ENCODE data around the gene PTPA.
A peak's percentile ranks its signal among the peaks of the same experiment; 100 is the strongest.
"Not testable (repeated sequence)": the region's sequence is repeated elsewhere in the genome, so short reads cannot be mapped to it uniquely, and the experiment has no call there.

Gene PTPA

DNA sequence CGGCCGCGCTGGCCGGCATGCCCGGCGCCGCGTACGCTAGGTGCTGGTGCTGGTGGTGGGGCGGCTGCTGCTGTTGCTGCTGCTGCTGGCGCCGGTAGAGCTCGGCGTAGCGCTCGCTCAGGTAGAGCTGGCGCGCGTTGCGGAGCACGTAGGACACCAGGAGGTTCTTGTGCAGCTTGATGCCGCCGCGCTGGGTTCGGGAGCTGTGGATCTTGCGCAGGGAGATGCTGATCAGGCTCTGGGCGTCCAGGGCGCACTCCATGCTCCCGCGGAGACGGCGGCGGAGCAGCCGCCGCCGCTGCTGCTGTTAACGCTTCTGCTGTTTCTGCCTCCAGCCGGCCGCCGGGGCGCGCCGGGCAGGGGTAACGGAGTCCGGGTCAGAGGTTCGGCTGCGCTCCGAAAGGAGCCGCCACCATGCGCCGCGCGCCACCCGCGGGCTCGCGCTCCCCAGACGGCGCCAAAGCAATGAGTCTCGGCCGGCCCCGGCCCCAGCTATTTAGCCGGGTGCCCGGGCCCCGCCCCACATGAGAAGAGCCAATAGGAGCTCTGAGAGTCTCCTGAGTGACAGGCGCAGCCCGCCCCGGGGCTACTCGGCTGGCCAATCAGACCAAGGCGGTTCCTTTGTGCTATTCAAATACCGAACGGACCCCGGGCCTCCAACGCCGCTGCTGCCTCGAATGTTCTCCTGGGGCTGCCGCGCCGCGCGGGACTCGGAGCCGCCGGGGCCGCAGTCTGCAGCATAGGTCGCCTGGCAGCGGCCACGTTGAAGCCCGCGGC is 66.8 kb downstream of the PTPA start, which contains the start of gene IER5L:
IER5L (minus strand) TSS at position 471 of the 777 bp plus-strand sequence; CDS start at position 262, 209 bp downstream.
- peak; percentile 96 for DNase-seq (ENCODE audit: low spot score)

DNA sequence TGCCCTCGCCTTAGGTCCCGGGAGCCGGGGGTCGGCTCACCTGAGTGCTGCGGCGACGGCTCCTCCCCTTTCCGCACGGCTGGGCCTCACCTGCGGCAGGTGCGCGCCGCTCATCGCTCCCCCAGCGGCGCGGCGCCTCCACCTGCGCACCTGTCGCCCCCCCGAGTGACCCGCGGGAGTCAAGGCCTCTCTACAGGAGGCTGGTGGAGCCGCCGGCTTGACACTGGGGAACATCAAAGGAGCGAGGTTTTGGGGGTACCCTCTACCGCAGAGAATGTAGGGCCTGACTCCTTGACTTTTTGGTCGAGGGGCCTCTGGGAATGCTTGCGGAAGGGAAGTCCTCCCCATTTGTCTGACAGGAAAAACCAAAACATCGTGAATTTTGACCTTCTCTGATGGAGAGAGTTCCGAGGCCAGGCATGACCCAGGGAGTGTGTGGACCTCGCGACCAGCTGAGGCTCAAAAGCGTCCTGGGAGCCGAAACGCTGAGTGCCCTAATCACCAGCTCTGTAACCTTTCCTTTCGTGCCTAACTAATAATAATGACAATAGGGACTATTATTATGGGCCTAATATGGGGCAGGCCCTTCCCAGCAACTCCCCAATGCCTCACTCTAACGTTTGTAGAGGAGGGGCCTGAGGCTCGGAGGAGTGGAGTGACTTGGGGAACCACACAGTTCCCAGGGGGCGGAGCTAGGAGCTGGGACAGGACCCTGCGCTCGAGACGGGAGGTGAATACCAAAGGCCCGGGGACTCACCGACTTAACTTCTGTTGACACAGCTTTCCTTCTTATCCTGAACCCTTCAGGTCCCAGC is 67.6 kb downstream of the PTPA start:
- DNase-seq (ENCODE audit: low spot score): no peak

DNA sequence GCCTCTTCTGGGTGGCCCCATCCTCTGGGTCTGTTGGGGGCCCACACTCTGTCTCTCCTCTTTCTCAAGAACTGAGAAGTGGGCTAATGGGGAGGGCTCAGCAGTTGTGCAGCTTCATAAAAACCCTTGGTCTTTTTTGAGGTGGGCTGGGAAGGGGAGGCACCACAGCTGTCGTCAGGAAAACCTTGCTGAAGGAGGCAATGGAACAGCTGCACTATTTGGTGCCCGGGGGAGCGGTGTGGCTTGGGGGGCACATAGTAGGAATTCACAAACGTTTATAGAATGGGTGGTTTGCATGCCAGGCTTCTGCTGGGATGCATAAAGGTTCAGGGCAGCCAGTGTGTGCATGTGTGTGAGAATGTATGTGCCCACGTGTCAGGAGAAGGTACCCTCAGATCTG is 70.0 kb downstream of the PTPA start:
- DNase-seq (ENCODE audit: low spot score): no peak

DNA sequence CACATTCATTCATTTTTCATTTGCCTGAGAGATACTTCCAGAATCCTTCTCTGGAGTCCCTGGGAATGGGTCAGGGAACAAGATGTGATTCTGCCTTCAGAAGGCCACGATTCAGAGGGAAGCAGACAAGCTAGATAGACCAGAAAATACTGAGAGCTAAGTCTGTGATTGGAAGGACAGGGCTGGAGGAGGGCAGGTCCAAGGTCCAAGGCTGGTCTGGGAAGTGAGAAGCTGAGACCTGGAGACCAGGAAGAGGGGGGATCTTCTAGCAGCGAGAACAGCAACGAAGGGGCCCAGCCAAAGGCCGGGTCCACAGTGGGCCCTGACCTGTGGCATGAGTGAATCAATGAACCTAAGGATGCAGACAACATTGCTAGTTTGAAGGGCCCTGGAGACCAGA is 70.9 kb downstream of the PTPA start:
- no peak for DNase-seq (ENCODE audit: low spot score)

DNA sequence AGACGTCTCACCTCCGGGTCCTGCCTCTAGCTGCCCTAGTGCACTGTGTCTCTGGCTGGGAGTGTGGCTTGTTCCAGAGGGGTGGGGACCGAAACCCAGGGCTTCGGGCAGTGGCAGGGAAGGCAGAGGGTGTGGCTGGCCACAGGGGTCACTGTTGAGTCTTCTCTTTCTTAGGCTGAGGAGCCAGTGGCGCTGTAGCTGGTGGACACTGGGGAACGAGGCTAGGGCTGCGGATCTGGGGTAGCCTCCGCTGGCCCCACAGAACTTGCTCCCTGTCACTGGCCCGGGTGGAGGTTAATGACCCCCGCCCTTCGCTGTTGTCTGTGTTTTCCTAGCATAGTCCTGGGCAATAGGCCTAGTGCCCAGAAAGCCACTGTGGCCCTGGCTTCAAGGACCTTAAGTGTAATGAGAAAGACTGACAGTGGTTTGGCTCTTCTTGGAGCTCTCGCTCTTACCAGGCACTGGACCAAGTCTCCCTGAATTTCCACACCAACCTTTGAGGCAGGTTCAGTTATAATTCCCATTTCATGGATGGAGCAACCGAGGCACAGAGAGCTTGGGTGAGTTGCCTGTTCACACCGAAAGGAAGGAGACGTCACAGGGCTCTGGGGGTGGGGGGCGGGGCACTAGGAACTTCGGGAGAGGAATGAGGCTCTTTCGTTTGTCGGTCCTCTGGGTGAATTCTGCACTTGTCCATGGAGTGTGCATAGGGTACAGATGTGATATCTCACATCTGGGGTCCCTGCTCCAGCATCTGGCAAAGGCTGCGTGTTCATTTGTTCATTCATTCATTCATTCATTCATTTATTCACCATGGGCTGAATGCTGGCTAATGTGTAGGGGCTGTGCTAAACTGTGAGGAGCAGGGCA is 71.6 kb downstream of the PTPA start:
- peak; percentile 26 for DNase-seq (ENCODE audit: low spot score)

DNA sequence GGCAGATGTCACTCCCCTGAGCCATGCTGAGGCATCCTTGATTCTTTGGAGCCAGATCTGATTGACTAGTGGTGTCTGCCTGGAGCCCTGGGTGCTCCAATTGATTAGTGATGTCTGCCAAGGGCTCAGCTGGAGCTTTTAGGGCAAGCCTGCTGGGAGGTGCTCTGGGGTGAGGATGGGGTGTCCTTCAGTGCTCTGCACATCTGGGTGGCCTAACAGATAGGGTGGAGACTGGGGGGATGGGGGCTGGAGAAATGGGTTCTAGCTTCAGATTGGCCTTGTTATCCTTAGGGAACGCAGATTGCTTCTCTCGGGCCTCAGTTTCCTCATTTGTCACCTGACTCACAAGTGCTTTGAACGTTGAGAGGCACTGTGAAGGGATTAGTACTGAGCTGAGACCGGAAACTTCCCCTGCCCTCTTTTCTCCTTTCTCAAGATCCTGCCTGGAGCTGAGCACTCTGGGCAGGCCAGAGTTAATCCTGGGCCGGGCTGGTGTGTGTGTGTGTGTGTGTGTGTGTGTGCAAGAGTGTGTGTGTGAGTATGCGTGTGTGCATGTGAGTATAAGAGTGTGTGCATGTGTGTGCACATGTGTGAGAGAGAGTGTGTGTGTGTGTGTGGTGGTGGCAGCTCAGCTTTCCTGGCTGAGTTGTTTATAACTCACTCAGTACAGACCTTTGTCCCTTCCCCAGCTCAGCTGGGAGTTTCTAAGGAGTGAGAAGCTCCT is 72.4 kb downstream of the PTPA start:
- DNase-seq (ENCODE audit: low spot score): peak; percentile 18

DNA sequence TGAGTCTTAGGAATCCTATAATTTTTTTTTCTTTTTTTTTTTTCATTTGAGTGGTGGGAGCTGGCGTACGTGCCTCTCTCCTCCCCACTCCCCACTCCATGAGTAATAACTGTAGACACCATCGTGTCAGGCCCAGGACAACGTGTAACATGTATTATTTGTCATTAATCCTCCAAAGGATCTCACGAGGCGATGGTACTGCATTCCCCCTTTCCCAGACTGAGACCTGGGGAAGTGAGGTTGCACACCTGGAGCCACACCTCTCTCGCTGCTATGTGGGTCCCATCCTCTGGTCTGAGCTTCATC is 73.0 kb downstream of the PTPA start:
- DNase-seq (ENCODE audit: low spot score): no peak

DNA sequence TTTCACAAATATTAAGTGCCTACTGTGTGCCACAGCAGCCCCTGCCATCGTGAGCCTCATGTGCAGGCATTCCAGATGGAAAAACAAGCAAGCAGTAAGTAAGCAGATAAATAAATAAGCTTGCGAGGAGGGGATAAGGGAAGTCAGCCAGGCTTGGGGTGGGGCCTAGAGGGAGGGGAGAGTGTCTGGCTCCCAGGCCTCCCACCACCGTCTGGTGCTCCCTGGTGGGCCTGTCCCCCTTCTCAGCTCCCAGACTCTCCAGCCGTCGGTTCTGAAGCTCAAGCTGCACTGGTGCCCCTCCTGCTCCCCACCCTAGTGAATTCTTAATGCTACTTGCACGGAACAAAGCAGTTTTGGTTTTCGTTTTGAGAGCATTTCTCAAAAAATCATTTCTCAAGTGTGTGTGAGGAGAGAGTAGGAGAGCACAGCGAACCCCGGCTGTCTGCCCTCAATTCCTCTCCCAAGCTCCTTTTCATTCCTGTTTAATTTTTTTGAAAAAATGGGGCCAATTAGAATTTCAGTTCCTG is 73.4 kb downstream of the PTPA start:
- DNase-seq (ENCODE audit: low spot score): no peak

DNA sequence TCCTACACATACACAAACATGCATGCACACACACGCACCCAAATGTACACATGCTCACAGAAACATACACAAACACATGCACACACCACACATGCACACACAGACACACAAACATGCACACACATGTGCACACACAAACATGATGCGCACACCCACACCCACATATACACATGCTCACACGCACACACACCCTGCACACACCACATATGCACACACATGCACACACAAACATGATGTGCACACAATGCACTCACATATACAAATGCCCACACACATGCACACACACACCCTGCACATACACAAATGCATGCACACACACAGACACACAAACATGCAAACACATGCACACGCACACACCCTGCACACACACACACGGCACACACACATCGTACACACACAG is 74.2 kb downstream of the PTPA start:
- DNase-seq (ENCODE audit: low spot score): no peak

DNA sequence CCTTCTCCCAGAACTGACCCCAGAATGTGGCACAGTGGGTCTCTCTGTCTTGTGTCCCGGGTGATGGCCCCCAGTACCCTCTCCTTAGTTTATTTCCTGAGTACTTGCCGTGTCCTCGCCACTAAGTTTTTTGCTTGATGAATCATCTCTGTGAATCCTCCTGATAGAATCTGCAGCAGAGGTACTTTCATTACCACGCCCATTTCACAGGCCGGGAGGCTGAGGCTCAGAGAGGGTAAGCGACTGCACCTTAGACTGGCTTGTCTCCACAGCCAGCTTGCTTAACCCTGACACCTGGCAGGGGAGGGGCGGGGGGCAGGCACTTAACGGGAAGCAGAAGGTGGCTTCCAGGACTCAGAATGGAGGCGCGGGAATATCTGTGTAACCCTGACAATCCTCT is 74.8 kb downstream of the PTPA start:
- peak; percentile 36 for DNase-seq (ENCODE audit: low spot score)

DNA sequence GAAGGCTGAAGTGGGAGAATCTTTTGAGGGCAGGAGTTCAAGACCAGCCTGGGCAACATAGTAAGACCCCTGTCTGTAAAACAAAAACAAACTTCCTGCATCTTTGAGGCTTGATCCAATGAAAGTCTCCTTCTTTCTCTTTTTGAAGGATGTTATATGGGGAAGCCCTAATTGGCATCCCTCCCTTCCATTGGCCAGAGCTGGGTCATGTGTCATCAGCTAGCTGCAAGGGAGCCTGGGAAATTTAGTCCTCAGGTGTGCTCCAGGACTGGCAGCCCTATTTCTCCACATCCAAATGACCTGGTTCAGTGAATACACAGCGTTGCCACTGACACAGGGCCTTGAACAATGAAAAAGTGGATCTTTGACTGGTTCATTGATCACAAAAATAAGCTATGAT is 75.8 kb downstream of the PTPA start:
- no peak for DNase-seq (ENCODE audit: low spot score)

DNA sequence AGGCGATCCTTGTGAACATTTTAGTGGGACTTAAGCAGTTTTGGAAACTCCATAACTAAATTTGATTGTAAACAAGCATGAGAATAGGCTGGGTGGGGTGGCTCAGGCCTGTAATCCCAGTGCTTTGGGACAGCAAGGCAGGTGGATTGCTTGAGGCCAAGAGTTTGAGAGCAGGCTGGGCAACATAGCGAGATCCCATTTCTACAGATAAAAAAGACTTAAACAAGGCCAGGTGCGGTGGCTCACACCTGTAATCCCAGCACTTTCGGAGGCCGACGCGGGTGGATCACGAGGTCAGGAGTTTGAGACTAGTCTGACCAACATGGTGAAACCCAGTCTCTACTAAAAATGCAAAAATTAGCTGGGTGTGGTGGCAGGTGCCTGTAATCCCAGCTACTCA is 78.8 kb downstream of the PTPA start:
- not testable (repeated sequence) for DNase-seq (ENCODE audit: low spot score)

DNA sequence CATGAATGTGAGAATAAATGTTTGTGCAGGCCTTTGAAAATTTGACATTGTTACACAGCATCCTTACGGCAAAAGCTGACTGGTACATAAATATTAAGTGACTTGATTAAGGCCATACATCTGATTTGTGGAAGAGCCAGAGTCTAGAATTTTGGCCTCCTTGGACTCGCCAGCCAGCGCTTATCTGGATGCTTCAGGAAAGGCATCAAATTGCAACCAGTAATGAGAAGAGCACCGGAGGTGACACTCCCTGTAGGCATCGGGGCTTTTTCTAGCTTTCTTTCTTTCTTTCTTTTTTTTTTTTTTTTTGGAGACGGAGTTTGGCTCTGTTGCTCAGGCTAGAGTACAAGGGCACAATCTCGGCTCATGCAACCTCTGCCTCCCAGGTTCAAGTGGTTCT is 80.0 kb downstream of the PTPA start:
- no peak for DNase-seq (ENCODE audit: low spot score)

DNA sequence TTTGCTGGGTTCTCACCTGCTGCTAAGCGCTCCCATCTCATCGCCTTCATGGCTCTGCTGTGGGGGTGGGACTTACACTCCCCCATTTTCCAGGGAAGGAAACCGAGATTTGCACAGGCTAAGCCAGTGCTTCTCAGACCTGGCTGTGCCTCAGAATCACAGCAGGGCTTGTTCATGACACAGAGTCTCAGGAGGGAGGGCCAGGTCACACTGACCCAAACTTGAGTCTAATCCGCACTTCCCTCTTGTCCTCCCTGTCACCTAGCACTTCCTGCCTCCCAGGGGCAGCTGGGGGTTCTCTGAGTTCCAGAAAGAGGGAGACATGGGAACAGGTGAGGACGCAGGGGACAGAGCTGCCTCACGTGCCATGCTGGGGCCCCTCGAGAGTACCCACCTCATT is 82.4 kb downstream of the PTPA start:
- no peak for DNase-seq (ENCODE audit: low spot score)

DNA sequence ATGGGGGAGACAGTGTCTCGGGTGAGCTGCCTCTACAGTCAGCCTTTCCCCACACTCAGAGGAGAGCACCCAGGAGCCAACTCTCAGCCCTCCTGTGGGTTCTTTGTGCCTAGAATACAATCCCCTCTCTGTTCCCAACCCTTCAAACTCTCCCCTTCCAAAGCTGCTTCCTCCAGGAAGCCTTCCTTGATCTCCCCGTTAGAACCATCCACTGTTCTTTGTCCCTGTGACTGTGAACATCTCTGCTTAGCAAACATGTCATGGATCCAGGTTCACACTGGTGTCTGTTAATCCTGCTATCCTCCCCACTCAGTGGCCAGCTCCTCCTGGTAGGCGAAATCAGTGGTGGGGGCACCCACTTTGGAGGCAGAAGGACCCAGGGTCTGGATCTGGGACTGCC is 83.0 kb downstream of the PTPA start:
- DNase-seq (ENCODE audit: low spot score): no peak

DNA sequence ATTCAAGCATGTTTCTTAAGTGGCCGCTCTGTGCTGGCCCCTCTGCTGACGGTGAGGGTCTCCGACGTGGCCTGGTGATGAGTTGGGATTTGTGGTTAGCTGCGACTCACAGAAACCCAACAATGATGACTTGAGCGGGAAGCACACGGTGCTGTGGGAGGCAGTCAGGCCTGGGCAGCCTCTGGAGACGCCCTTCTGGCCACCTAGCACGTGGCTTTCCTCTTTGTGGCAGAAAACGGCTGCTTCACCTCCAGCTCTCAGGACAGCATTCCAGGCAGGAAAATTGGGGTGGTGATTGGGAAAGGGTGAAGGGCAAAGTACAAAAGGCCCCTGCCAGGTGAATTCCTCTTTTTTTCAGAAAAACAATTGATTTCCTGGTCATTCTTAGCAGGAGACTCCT is 84.4 kb downstream of the PTPA start:
- no peak for DNase-seq (ENCODE audit: low spot score)

DNA sequence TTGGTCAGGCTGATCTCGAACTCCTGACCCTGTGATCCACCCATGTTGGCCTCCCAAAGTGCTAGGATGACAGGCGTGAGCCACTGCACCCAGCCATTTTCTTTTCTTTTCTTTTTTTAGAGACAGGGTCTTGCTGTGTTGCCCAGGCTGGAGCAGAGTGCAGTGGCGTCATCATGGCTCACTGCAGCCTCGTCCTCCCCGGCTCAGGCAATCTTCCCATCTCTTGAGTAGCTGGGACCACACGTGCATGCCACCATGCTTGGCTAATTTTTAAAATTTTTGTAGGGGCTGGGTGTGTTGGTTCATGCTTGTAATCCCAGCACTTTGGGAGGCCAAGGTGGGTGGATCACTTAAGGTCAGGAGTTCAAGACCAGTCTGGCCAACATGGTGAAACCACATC is 85.8 kb downstream of the PTPA start:
- DNase-seq (ENCODE audit: low spot score): not testable (repeated sequence)

DNA sequence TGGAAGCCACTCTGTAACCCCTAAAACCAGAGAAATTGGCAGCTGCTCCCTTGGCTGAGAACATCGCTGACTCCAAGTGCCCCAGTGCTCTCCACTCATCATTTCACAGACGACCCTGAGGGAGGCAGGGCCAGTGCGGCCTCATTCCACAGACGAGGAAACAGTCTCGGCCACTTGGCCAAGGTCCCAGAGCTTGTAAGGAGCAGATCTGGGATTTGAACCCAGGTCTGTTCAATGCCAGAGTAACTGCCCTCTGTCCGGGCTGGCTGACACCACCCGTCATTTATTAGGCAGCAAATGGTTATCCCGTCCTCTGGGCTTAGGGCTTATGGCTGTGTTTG is 86.7 kb downstream of the PTPA start:
- DNase-seq (ENCODE audit: low spot score): no peak
